Measurements from ENCODE around the gene CNPY4. TPM values are rescaled to one million over a fixed set of nuclear protein-coding genes. Genes with fewer than 3 reads are reported as not detected.
A peak's percentile ranks its signal among the peaks of the same experiment; 100 is the strongest.

The CNPY4 gene
- total and polyA plus RNA-seq, 2 donors from 2014 or later = 11.6 to 22.0 TPM

- intact Hi-C loops (cut with DNase I) = no loop called here
- Histone ChIP-seq H3K9me3 (ENCODE audit: control insufficient read depth in 2 of 3, insufficient read depth in 1 of 3, low read length in 3 of 3) (no peaks in the 10 kb centered on the region), H3K27me3 (ENCODE audit: control insufficient read depth, insufficient read depth, low read length) (no peaks in the 10 kb centered on the region), H3K4me3 (ENCODE audit: low read length in 3 of 3) (peak overlapping the region; percentile 72 to 96 (median 85)), H3K36me3 (ENCODE audit: control insufficient read depth in 2 of 3, insufficient read depth in 3 of 3, low read length in 3 of 3) (peaks cover 0 to 6% (median 4%) of the 10 kb centered on the region in 3 donors), H3K27ac (ENCODE audit: low read depth in 2 of 2, low read length in 2 of 2) (no peak overlapping the region), H3K9ac (ENCODE audit: low read length in 3 of 3) (peak overlapping the region; percentile 37 to 72 (median 67)), H3K4me1 (ENCODE audit: control insufficient read depth in 2 of 3, insufficient read depth in 2 of 3, low read depth in 1 of 3, low read length in 3 of 3) (peaks cover 0 to 13% (median 11%) of the 10 kb centered on the region in 3 donors)
- DNase-seq (peak in 1 of 5 donors; percentile 45), FAIRE-seq (no peak)
- no peak for TF ChIP-seq CTCF (IDR thresholded peaks at IDR 0.05; ENCODE audit: borderline replicate concordance, extremely low read depth, insufficient read depth)
Measured at GRCh38 chr7:100118388-100119071, 904 bp upstream of the CNPY4 start.

GRCh38 chr7:100119970-100120732, 717 bp downstream of the CNPY4 start:
- intact Hi-C loops (cut with DNase I) = no loop called here
- no peak for FAIRE-seq

GRCh38 chr7:100120733-100121036, 1.3 kb downstream of the CNPY4 start:
- Histone ChIP-seq H3K27ac (ENCODE audit: low read depth in 2 of 2, low read length in 2 of 2) (no peak overlapping the region), H3K4me3 (ENCODE audit: low read length in 3 of 3) (peak overlapping the region in 2 of 3 donors; percentile 26 to 72), H3K4me1 (ENCODE audit: control insufficient read depth in 2 of 3, insufficient read depth in 2 of 3, low read depth in 1 of 3, low read length in 3 of 3) (peaks cover 0 to 16% (median 16%) of the 10 kb centered on the region in 3 donors), H3K9ac (ENCODE audit: low read length in 3 of 3) (peak overlapping the region in 1 of 3 donors; percentile 34), H3K27me3 (ENCODE audit: control insufficient read depth, insufficient read depth, low read length) (no peaks in the 10 kb centered on the region), H3K36me3 (ENCODE audit: control insufficient read depth in 2 of 3, insufficient read depth in 3 of 3, low read length in 3 of 3) (no peaks in the 10 kb centered on the region), H3K9me3 (ENCODE audit: control insufficient read depth in 2 of 3, insufficient read depth in 1 of 3, low read length in 3 of 3) (no peaks in the 10 kb centered on the region)
- intact Hi-C loops (cut with DNase I) = no loop called here
- peak in 1 of 5 donors; percentile 43 for DNase-seq
- no peak for TF ChIP-seq CTCF (IDR thresholded peaks at IDR 0.05; ENCODE audit: borderline replicate concordance, extremely low read depth, insufficient read depth)
- no peak for FAIRE-seq

More at GRCh38 chr7:100119970-100120732, 717 bp downstream of the CNPY4 start:
- Histone ChIP-seq H3K27ac (ENCODE audit: low read depth in 2 of 2, low read length in 2 of 2) (peak overlapping the region in 1 of 2 donors; percentile 0), H3K27me3 (ENCODE audit: control insufficient read depth, insufficient read depth, low read length) (no peaks in the 10 kb centered on the region), H3K9me3 (ENCODE audit: control insufficient read depth in 2 of 3, insufficient read depth in 1 of 3, low read length in 3 of 3) (no peaks in the 10 kb centered on the region), H3K36me3 (ENCODE audit: control insufficient read depth in 2 of 3, insufficient read depth in 3 of 3, low read length in 3 of 3) (no peaks in the 10 kb centered on the region), H3K9ac (ENCODE audit: low read length in 3 of 3) (peak overlapping the region in 2 of 3 donors; percentile 34 to 72), H3K4me3 (ENCODE audit: low read length in 3 of 3) (peak overlapping the region; percentile 70 to 85 (median 72)), H3K4me1 (ENCODE audit: control insufficient read depth in 2 of 3, insufficient read depth in 2 of 3, low read depth in 1 of 3, low read length in 3 of 3) (peaks cover 0 to 16% (median 16%) of the 10 kb centered on the region in 3 donors)
- DNase-seq = peak in 3 of 5 donors; percentile 64 to 83 (median 80)
- TF ChIP-seq CTCF (IDR thresholded peaks at IDR 0.05; ENCODE audit: borderline replicate concordance, extremely low read depth, insufficient read depth) = no peak

Data from kidney (tissue), 14 donors.